CD14-positive monocyte (primary cell): ENCODE data around the gene SLC5A4. TPM values are rescaled to one million over a fixed set of nuclear protein-coding genes. Genes with fewer than 3 reads are reported as not detected.

Experiments used
- DNase-seq, 3 donors: peaks; one replicate each; pipeline ENCODE4 v3.0.0-alpha.2; 2011 to 2022
- H2AFZ ChIP-seq: 2 replicates; pipeline ENCODE4 v1.6.0; 2012; ENCODE audit warnings: mild to moderate bottlenecking, low read depth, low read length, inconsistent platforms; ENCODE audit not compliant: insufficient read depth, poor library complexity, severe bottlenecking
- H3K27ac ChIP-seq, 2 donors: 1 replicate in 1 of 2; 2 replicates in 1 of 2; pipeline ENCODE4 v1.5.1; 2012 to 2013; ENCODE audit warnings: low read length in 2 of 2, control low read depth in 1 of 2, inconsistent platforms in 1 of 2, low read depth in 1 of 2, mild to moderate bottlenecking in 1 of 2
- H3K27me3 ChIP-seq, 2 donors: one replicate each; pipeline versions ENCODE4 v1.6.0 to v1.6.1; 2011 to 2013; ENCODE audit warnings: low read length in 2 of 2; ENCODE audit not compliant: control insufficient read depth in 2 of 2, insufficient read depth in 2 of 2
- H3K36me3 ChIP-seq, 2 donors: replicated peaks in 1 of 2; 1 replicate in 1 of 2; 2 replicates in 1 of 2; pipeline versions ENCODE4 v1.5.1 to v1.6.1; 2012 to 2013; ENCODE audit warnings: low read length in 2 of 2, control low read depth in 1 of 2, inconsistent platforms in 1 of 2, mild to moderate bottlenecking in 1 of 2; ENCODE audit not compliant: insufficient read depth in 2 of 2, control insufficient read depth in 1 of 2
- H3K4me1 ChIP-seq, 2 donors: 1 replicate in 1 of 2; 2 replicates in 1 of 2; pipeline versions ENCODE4 v1.5.1 to v1.6.1; 2012 to 2013; ENCODE audit warnings: low read length in 2 of 2, control low read depth in 1 of 2, inconsistent platforms in 1 of 2, mild to moderate bottlenecking in 1 of 2, moderate library complexity in 1 of 2; ENCODE audit not compliant: insufficient read depth in 2 of 2, control insufficient read depth in 1 of 2
- H3K4me2 ChIP-seq: replicated peaks from 2 replicates; pipeline ENCODE3; 2012; ENCODE audit warnings: low read length, moderate library complexity, mild to moderate bottlenecking; ENCODE audit not compliant: poor library complexity, severe bottlenecking; ENCODE audit errors: extremely low read depth
- H3K4me3 ChIP-seq, 3 experiments: fragments of 200-600 bp in 1 of 3; sonication (generic) in 1 of 3; replicated peaks in 1 of 3; 1 replicate in 2 of 3; 2 replicates in 1 of 3; pipeline ENCODE4 v1.5.1; 2011 to 2013; ENCODE audit warnings: low read length in 3 of 3, mild to moderate bottlenecking in 3 of 3, control low read depth in 2 of 3, low read depth in 2 of 3, inconsistent platforms in 1 of 3, moderate library complexity in 1 of 3
- H3K79me2 ChIP-seq: 2 replicates; pipeline ENCODE4 v1.6.0; 2012; ENCODE audit warnings: mild to moderate bottlenecking, control low read depth, inconsistent platforms, low read length, moderate library complexity; ENCODE audit not compliant: insufficient read depth
- H3K9ac ChIP-seq: 2 replicates; pipeline ENCODE4 v1.6.0; 2017; ENCODE audit warnings: low read length, mild to moderate bottlenecking; ENCODE audit not compliant: insufficient read depth, poor library complexity, severe bottlenecking
- H3K9me3 ChIP-seq, 2 donors: replicated peaks in 1 of 2; 1 replicate in 1 of 2; 2 replicates in 1 of 2; pipeline versions ENCODE4 v1.5.1 to v1.6.1; 2012 to 2013; ENCODE audit warnings: low read length in 2 of 2, control low read depth in 1 of 2; ENCODE audit not compliant: control insufficient read depth in 1 of 2, insufficient read depth in 1 of 2
- H4K20me1 ChIP-seq: 2 replicates; pipeline ENCODE4 v1.6.0; 2012; ENCODE audit warnings: mild to moderate bottlenecking, low read length, control low read depth, moderate library complexity; ENCODE audit not compliant: insufficient read depth
- H3K27ac Mint-ChIP-seq, 7 donors: one replicate each; pipeline ENCODE4 v1.8.0; 2020; ENCODE audit warnings: mild to moderate bottlenecking in 7 of 7, mixed read lengths in 7 of 7, moderate library complexity in 6 of 7, inconsistent platforms in 2 of 7
- H3K27me3 Mint-ChIP-seq, 3 donors: one replicate each; pipeline ENCODE4 v1.8.0; 2021 to 2022; ENCODE audit warnings: low read depth in 3 of 3, mild to moderate bottlenecking in 3 of 3, mixed read lengths in 3 of 3, moderate library complexity in 3 of 3, inconsistent platforms in 1 of 3
- H3K36me3 Mint-ChIP-seq, 2 donors: one replicate each; pipeline ENCODE4 v1.8.0; 2020; ENCODE audit warnings: mixed read lengths in 2 of 2, inconsistent platforms in 1 of 2, mild to moderate bottlenecking in 1 of 2
- H3K4me1 Mint-ChIP-seq: one replicate; pipeline ENCODE4 v1.8.0; 2020; ENCODE audit warnings: mild to moderate bottlenecking, mixed read lengths
- H3K4me3 Mint-ChIP-seq, 2 donors: one replicate each; pipeline ENCODE4 v1.8.0; 2020; ENCODE audit warnings: mild to moderate bottlenecking in 2 of 2, mixed read lengths in 2 of 2, moderate library complexity in 1 of 2
- H3K9me3 Mint-ChIP-seq, 7 donors: one replicate each; pipeline ENCODE4 v1.8.0; 2020 to 2022; ENCODE audit warnings: mixed read lengths in 7 of 7, mild to moderate bottlenecking in 6 of 7, moderate library complexity in 6 of 7, inconsistent platforms in 2 of 7
- CTCF ChIP-seq: fragments of 200-600 bp; IDR thresholded peaks from one replicate; pipeline ENCODE4 v1.8.0; 2022; ENCODE audit warnings: antibody characterized with exemption, mild to moderate bottlenecking
- WGBS: methylation state at CpG from one replicate; pipeline ENCODE4 v1.1.5; 2013; ENCODE audit warnings: missing lambda C conversion rate; ENCODE audit not compliant: insufficient coverage; 5-methylcytosine and 5-hydroxymethylcytosine counted together
- intact Hi-C, 2 donors: fragments of 100-400 bp; cut with micrococcal nuclease; formaldehyde crosslinking; loops; one replicate each; pipeline versions ENCODE4 v1.15.0 to v1.15.1; 2023
- polyA plus RNA-seq, 3 donors: library from polyadenylated mRNA; depleted of rRNA in 1 of 3; unstranded in 2 of 3; stranded (reverse) in 1 of 3; fragments of 300-500 nt in 2 of 3; fragments of >200 nt in 1 of 3; fragmentation: Illumina TruSeq in 2 of 3; gene quantifications; 1 replicate in 2 of 3; 2 replicates in 1 of 3; pipeline ENCODE4 v1.2.3, GENCODE V29; 2012 to 2021

The SLC5A4 gene
- polyA plus RNA-seq, 3 donors = not detected

DNA sequence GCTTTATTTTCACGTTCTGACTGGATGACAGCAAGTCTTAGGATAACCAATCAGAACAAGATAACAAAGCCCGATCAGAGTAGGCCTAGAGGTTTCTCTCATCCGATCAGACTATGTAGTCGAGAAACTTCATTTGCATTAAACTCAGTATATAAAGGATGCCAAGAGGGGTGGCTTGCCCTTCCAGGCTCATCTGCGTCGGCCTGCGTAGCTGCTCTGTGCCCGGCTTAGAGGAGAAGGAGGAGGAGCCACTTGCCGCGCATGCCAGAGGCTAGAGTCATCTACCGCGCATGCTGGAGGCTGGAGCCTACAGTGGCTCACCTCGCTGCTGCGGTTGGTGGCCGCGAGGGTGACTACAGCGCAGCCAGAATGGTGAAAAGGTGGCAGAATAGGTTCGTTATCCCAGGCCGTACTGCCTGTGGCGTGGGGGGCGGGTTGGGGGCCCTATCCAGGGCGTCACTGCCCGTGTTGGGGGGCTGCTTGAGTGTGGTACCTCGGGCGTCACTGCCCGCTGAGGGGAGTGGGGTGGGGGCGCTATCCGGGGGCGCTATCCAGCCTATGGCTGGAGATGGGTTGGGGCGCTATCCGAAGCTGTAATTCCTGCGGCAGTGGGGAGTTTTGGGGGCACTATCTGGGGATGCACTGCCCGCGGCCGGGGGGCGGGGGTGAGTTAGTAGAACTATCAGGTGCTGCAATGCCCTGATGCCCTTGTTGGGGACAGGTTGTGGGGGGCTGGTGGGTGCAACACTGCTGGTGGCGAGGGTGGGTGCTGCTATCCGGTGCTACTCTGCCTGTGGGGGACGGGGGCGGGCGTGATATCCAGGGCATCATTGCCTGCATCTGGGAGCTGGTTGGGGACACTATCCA, 50.1 kb downstream of the SLC5A4 start, which contains the start of gene RFPL2:
Gene RFPL2, minus strand, starts transcription at position 218 of the 867 bp plus-strand sequence. CDS start 2,622 bp downstream, outside the sequence.
- H3K79me2 ChIP-seq = no peaks in the 10 kb centered on the region
- H3K36me3 ChIP-seq = no peaks in the 10 kb centered on the region
- H2AFZ ChIP-seq = no peak within 1 kb of the TSS
- H3K9me3 Mint-ChIP-seq = peaks cover 0 to 8% (median 2%) of the 10 kb centered on the region in 7 donors
- H3K27ac ChIP-seq = no peak within 1 kb of the TSS
- H3K27ac Mint-ChIP-seq = no peak within 1 kb of the TSS
- intact Hi-C loops = loop anchor here (5.0 kb wide), 2 partner anchors 57 to 62 kb away; no protein-coding TSS in a partner anchor
- peaks cover 0 to 5% of the 10 kb centered on the region in 2 donors for H3K36me3 Mint-ChIP-seq
- H3K4me1 Mint-ChIP-seq = peaks cover 50% of the 10 kb centered on the region
- TF ChIP-seq CTCF = no peak
- H3K4me2 ChIP-seq = peak within 1 kb of the TSS; percentile 77
- peaks cover 21 to 44% of the 10 kb centered on the region in 2 donors for H3K4me1 ChIP-seq
- H3K9me3 ChIP-seq = no peaks in the 10 kb centered on the region
- H3K4me3 ChIP-seq = peak within 1 kb of the TSS in 2 of 3 experiments; percentile 16 to 73
- 74% methylated on average over 33 of the region's 41 CpGs for WGBS
- peak within 1 kb of the TSS; percentile 64 to 89 for H3K4me3 Mint-ChIP-seq
- DNase-seq = peak in 1 of 3 donors; percentile 32
- H3K27me3 Mint-ChIP-seq = peaks cover 26 to 51% (median 44%) of the 10 kb centered on the region in 3 donors
- no peaks in the 10 kb centered on the region for H4K20me1 ChIP-seq
- H3K27me3 ChIP-seq = peaks cover 0 to 22% of the 10 kb centered on the region in 2 donors
- H3K9ac ChIP-seq = no peak within 1 kb of the TSS

GRCh38 chr22:32204040-32204855, 50.9 kb downstream of the SLC5A4 start:
- Histone ChIP-seq H3K4me1 (peaks cover 21 to 44% of the 10 kb centered on the region in 2 donors), H4K20me1 (no peaks in the 10 kb centered on the region), H2AFZ (no peak overlapping the region), H3K36me3 (no peaks in the 10 kb centered on the region), H3K79me2 (no peaks in the 10 kb centered on the region), H3K9me3 (no peaks in the 10 kb centered on the region), H3K4me3 (peak overlapping the region in 2 of 3 experiments; percentile 16 to 73), H3K27me3 (peaks cover 0 to 22% of the 10 kb centered on the region in 2 donors), H3K9ac (no peak overlapping the region), H3K27ac (no peak overlapping the region), H3K4me2 (peak overlapping the region; percentile 77)
- Mint-ChIP-seq H3K4me1 (peaks cover 47% of the 10 kb centered on the region), H3K27me3 (peaks cover 26 to 55% (median 44%) of the 10 kb centered on the region in 3 donors), H3K9me3 (peaks cover 0 to 8% (median 2%) of the 10 kb centered on the region in 7 donors), H3K27ac (no peak overlapping the region), H3K4me3 (peak overlapping the region; percentile 64 to 89), H3K36me3 (peaks cover 0 to 5% of the 10 kb centered on the region in 2 donors)
- no peak for TF ChIP-seq CTCF
- whole genome bisulfite sequencing = 53% methylated on average over 39 of the region's 42 CpGs
- DNase-seq = no peak
- intact Hi-C loops = loop anchor here (5.0 kb wide), 2 partner anchors 58 to 63 kb away; no protein-coding TSS in a partner anchor
